RPMI7951 (cell line): ENCODE results near the gene METRN. TPM values are rescaled to one million over a fixed set of nuclear protein-coding genes. Genes with fewer than 3 reads are reported as not detected.
"Not testable (repeated sequence)": the region's sequence is repeated elsewhere in the genome, so short reads cannot be mapped to it uniquely, and the experiment has no call there.

Experiments
- DNase-seq: peaks from one replicate; pipeline ENCODE4 v3.0.0-alpha.2; 2012; ENCODE audit warnings: low read depth
- total RNA-seq: library from RNA; depleted of rRNA; stranded (reverse); fragments of >200 nt; shearing (Covaris generic); gene quantifications from 2 replicates; pipeline ENCODE4 v1.2.3, GENCODE V29; 2014

Gene METRN
- total RNA-seq, 1 experiment from 2014 or later: 39.2 TPM

DNA sequence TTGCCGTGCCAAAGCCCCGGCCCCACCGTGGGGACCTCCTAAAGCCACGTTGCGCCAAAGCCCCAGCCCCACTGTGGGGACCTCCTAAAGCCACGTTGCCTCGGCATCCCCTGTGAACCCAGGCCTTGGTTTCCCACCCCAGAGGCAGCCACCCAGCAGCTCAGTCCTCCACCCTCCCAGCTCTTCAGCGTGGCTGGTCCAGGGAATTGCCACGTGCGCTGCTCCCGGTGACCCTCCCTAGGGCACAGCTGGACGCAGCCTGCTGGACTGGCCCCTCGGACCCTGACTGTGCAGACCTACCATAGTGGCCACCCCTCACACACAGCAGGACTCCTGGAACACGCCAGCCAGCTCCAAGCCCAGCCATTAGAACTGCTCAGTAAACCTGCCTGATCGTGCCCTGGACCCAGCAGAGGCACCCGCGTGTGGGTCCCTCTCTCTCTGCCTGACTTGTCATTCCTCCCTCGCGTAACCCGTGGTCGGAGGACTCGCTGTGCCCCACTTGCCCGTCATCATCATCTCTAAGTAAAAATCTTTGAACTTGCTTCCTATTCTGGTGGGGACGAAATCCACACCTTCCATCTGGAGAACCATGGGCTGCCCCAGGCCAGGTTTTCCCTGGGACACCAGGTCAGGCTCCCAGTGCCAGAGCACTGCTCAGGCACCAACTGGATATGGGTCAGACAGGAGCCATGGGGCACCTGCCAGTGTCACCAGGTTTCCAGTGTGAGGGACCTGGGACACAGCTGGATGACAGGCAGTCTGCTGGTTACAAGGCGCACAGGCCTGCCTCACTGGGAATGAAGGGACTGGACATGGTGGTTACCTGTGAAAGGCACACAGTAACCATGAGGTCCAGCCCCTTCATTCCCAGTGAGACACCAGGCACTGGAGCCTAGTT is 20.3 kb downstream of the METRN start:
- DNase-seq: no peak

DNA sequence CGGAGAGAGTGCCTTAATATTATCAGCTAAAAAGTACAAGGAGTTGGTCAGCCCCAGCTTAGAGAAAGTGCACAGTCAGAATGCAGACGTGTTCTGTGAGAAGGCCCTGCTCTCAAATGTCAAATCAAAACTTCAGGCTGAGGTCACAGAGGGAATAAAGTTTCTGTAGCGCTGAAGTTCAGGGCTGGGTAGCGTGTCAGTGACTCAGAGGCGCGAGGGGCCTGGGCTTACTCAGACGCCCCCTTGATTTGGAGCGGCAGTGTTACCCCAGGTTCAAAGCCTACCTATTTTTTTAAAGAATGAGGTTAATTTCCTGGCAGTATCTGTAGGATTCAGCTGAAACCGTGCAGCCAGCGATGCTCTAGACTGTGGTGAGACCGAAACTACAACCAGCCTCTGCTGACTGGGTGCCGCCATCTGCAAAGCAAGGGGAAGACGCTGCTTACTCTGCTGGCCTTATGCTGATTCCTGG is 21.1 kb downstream of the METRN start:
- DNase-seq: no peak

DNA sequence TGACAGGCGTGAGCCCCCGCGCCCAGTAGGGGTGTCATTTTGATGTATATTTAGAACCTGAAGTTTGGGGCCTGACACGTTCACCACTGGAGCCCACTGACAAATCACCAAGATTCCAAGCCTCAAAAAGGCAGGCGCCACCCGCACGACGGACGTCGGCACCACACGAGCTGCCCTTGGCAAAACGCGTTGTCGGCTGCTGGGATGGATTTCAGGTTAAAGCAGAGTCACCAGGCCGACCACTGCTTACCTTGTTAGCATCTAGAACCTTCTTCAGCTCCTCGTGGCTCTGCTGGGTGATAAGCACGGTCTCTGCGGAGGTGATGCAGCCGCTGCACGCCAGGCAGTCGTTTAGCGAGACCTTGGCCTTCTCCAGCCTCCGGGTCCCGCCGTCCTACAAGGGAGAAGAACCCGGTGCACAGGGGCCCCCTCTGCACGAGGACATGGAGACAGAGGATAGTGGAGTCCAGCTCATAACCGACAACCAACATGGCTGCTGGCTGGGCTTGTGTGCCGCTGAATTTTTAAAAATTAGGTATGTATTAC is 22.1 kb downstream of the METRN start:
- DNase-seq: no peak

DNA sequence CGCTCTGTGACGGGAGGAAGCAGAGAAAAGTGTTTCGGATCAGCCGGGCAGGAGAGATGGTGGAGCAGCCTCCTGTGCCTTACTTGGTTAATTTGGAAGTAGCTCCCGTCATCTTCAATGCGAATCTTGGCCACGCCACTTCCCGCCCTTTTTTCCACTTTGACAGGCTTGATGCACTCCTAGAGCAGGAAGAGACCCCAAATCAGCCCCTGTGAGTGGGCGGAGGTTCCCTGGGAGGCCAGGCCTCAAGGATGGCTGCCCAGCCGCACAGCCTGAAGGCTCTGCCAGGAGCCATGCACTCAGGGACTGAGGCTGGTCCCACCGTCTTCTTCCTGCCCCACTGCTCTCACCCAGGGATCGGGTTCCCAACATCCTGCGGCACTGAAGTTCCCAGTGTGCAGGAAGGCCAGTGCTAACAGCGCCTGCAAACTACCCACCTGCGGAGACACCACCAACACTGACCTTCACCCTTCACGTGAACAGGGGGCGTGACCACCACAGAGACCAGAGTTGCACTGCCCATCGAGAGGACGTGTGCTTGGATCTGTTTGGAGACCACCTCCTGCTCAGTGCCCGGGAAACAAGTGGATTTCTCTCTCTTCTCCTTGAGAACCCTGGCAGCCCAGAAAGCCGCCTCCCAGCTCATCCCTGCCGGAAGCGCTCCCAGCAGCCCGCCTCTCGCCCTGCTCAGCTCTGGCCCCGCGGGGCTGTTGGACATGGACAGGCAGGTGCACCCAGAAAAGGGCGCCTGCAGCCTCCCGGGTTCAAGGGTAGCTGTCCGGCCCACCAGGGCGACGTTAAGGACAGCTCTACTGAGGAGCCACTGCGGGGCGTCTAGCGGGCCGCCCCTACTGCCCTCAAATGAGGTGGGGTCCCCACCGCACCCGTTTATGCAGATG is 24.9 kb downstream of the METRN start:
- DNase-seq: no peak

DNA sequence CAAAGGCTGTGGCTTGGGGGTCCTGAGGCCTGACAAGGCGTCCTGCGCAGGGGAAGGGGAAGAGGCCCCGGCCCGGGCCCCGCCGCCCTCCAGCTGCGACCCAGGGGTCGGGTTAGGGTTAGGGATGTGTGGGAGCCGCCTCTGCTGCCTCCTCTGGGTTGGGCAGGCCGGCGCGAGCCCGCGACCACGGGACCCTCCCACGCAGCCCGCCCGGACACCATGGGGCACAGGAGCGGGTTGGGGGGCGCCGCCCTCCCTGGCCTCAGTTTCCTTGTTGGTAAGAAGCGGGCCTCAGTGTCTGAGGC is 25.5 kb downstream of the METRN start:
- DNase-seq: no peak

DNA sequence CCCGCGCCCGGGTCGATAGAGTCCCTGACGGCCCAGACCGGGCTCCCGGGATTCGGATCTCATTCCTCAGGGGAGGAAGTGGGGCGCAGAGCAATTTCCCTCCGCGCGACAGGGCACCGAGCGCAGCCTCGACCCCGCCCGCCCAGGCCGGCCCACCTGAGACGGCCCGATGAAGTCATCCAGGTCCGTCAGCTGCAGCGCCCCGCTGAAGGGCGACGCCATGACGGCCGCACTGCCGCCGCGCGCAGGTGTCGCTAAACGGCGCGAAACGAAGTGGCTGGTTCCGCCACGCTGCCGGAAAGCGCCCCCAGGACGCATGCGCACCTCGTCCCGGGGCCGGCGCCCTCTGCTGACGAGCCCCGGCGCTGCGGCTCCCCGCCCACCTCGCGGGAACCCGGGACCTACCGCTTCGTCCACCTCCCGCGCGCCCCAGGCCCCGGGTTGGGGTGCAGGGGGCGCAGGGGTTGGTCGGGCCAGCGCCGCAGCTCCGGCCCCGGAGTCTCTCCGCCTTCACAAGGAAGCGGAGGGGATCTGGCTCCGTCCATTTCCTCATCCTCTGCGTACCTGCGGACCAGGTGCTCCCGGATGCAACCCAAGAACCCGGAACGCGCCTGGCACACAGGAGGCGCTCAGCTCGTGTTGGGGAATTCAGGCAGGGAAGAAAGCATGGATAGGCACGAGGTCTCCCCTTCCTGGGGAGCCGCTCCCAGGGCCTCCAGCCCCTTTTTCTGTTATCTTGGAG is 26.0 kb downstream of the METRN start, which contains the start of gene CIAO3:
Gene CIAO3 (minus strand): TSS at position 234 of the 742 bp plus-strand sequence. CDS start 12 bp downstream, at position 222.
- peak; percentile 82 for DNase-seq

DNA sequence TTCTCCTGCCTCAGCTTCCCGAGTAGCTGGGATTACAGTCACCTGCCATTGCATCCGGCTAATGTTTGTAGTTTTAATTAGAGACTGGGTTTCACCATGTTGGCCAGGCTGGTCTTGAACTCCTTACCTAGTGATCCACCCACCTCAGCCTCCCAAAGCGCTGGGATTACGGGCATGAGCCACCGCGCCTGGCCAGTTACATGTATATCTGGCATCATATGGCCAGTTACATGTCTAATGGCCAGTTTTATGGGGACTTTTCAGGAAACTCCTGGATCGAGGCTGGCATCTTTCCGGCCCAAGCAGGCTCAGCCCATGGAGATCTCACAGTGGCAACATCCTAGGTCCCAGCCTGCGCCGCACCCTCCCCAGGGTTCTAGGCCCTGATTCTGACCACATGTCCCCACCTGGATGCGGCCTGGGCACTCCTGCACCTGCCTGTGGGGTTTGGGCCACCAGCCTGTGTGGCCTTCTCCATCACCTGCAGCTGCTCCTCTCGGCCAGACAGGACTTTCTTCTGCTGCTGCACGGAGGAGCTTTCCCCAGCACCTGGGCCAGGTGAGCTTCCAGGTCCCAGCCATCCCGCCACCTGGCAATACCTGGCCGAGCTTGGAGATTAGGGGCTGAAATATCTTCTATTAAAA is 27.2 kb downstream of the METRN start:
- no peak for DNase-seq

DNA sequence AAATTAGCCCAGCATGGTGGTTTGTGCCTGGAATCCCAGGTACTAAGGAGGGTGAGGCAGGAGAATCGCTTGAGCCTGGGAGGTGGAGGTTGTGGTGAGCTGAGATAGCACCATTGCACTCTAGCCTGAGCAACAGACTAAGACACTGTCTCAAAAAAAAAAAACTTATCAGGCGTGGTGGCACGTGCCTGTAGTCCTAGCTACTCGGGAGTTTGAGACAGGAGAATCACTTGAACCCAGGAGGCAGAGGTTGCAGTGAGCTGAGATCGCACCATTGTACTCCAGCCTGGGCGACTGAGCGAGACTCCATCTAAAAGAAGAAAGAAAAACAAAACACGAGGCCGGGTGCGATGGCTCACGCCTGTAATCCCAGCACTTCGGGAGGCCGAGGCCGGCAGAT is 28.0 kb downstream of the METRN start:
- not testable (repeated sequence) for DNase-seq

DNA sequence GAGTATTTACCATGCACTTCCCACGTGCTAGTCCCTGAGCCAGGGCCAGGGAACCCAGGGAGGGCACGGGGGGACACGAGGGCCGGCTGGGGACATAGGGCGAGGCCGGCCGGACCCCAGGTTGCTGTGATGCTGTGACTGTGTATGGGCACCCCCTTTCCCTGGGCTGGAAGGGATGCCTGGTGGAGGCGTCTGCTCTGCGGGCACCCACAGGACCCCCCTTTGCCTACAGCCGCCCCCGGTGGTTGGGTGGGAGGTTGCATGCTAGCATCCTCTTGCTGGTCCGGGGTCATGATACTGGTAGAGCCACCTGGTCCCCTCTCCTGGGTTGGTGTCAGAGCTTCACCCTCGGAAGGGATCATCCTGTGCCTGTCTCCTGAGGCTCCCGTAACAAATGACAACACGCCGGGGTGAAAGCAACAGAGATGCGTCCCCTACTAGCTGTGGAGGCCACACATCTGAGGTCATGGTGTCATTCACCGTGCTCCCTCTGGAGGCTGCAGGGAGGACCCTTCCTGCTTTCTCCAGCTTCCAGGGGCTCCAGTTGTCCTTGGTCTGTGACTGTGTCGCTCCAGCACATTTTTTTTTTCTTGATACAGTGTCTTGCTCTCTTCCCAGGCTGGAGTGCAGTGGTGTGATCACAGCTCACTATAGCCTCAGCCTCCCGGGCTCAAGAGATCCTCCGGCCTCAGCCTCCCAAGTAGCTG is 29.0 kb downstream of the METRN start:
- DNase-seq: no peak

DNA sequence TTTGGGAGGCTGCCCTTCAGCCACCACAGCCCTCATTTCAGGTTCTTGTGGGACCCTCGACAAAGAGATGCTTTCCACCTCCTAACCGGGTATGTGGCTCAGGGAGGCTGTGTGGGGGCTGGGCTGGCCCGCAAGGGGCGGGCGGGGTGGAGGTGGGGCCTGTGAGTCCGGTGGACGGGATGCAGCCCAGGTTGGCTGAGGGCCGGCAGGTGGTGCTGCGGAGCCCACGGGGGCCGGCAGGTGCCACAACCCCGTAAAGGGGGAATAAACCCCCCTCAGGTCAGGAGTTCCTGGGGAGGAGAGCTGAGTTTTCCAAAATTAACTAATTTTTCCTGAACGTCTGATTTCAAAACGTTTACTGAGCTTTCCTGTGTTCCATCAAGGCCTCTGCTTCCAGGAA is 30.8 kb downstream of the METRN start:
- no peak for DNase-seq

DNA sequence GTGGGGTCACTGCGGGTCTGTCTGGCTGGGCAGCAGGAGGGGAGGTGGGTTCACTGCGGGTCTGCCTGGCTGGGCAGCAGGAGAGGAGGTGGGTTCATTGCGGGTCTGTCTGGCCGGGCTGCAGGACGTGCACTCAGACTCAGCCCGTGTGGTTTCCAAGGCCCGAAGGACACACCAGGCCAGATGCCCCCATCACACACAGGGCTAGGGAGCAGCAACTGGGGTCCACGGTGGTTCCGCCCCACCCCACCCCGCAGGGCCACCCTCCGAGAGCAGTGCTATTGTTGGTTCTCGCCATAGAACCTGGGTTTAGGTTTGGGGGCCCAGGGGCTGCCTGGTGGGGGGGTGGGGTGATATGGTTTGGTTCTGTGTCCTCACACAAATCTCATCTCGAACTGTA is 31.7 kb downstream of the METRN start:
- DNase-seq: no peak

DNA sequence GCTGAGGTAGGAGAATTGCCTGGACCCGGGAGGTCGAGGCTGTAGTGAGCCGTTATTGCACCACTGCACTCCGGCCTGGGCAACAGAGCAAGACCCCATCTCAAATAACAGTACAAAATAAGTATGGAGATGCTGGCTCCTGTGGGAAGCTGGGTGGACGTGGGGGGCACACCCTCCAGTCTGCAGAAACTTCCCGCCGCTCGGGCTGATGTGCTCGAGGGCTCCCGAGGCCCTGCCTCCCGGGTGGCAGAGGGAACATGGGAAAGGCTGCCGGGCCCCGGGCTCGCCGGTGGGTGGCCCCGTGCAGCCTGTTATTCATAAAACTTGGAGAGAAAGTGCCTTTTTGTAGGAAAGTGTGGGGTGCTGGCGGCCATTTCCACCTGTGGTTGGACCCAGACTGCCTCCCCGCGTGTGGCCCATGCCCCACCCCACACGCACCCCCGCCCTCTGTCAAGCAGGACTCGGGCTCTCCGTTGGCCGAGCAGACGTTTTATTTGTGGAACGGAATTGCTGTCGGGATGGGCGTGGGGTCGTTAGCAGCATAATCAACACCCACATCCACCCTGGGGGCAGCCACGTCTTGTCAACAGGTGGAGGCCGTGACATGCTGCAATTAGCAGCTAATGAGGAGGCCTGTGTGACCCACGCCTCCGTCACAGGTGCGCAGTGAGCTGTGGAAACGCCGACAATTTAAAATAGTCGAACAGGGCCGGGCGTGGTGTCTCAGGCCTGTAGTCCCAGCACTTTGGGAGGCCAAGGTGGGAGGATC is 33.2 kb downstream of the METRN start:
- DNase-seq: no peak

DNA sequence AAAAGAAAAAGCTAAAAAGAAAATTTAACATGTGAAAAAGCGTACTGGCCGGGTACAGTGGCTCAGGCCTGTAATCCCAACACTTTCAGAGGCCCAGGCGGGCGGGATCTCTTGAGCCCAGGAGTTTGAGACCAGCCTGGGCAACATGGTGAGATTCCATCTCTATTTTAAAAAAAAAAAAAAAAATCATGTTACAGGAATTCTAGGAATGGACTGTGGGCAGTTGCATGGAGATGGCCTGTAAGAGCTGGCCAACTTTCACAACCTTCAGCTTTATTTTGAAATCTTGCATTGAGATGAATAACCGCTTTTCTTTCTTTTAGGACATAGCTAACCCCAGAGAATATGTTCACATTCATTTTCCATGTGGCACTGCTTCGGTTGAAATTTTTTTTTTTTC is 34.1 kb downstream of the METRN start:
- DNase-seq: no peak

DNA sequence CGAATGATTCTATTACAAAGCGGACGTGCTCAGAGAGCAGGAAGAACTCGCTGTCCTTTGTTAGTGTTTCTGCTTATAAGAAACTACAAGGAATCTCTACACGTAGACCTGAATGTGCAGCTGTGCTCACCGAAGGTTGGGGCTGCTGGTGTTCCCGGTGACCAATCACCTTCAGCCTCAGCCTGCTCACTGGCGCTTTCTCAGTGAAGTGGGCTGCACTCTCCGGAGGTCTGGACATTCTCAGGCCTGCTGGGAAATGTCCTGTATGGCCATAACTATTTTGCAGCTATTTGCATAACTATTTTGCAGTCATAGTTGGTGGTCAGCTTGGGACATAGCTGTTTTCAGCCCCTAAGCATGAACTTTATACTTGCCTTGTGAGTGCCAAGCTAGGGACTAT is 35.6 kb downstream of the METRN start:
- no peak for DNase-seq

DNA sequence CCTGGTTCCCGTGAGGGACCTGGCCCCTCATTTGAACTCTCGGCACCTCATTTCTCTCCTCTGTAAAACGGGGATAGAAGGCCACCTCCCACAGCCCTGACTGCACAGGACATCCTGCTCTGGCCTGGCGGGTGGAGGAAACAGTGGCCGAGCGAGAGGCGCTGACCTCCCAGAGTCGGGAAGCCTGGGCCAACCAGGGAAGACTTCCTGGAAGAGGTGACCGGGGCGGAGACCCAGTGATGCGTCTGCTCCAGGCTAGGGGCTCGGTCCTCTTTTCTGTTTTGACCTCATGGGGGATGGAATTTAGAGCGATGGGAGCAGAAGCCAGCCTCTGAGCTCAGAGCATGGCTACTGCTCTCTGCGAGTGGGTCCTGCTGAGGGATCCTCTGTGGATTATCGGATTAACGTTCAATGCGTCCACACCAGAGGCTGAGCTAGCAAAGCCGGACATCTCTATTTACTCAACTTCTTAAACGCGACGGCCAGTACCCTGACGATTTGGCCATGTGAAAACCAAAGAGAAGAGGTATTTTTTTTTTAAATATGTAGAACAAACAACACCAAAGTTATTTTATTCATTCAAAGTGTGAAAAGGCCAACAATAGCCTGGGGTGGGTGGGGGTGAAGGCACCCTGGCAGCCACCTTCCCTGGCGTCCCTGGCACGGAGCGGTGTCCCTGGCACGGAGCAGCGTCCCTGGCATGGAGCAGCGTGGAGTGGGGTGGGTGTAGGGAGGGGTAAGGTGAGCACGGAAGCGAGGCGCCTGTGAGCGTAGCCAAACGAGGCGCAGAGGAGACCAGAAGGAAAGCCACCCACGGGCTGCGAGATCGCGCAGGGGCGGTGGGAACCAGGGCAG is 36.5 kb downstream of the METRN start:
- no peak for DNase-seq

DNA sequence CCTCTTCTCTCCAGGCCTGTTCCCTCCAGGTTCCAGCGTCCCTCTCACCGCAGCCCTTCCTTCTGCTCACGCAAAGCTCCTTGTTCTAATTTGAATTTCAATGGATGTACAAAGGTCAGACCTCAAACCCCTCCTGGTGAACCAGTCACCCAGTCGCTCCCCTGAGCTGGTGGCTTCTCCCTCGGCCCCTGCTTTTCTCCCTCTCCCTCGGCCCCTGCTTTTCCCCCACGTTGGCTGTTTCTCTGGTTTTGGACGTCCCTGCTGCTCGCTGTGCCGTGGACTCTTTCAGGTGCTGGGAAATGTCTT is 37.0 kb downstream of the METRN start:
- DNase-seq: no peak

DNA sequence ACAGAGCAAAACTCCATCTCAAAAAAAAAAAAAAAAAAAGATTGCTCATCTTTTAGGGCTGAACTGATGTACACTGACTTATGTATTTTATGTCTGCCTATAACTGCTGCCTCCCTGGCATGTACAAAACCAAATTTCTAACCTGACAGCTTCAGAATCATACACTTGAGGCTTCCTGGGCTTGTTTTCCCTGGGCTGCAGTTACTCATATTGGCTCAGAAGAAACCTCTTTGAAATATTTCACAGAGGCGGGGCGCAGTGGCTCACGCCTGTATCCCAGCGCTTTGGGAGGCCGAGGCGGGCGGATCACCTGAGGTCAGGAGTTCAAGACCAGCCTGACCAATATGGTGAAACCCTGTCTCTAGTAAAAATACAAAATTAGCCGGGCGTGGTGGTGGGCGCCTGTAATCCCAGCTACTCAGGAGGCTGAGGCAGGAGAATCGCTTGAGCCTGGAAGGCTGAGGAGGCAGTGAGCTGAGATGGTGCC is 39.2 kb downstream of the METRN start:
- not testable (repeated sequence) for DNase-seq

DNA sequence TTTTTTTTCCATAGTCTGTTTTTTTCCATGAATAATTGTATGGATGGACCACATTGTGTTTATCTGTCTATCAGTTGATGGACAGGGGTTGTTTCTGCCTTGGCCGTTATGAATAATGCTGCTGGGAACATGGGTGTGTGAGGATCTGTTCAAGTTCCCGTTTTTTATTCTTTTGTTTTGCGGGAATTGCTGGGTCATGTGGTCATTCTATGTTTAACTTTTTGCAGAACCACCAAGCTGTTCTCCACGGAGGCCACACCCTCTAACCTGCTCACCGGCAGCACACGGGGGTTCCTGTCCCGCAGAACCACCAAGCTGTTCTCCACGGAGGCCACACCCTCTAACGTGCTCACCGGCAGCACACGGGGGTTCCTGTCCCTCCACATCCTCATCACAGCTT is 39.7 kb downstream of the METRN start:
- DNase-seq: no peak

DNA sequence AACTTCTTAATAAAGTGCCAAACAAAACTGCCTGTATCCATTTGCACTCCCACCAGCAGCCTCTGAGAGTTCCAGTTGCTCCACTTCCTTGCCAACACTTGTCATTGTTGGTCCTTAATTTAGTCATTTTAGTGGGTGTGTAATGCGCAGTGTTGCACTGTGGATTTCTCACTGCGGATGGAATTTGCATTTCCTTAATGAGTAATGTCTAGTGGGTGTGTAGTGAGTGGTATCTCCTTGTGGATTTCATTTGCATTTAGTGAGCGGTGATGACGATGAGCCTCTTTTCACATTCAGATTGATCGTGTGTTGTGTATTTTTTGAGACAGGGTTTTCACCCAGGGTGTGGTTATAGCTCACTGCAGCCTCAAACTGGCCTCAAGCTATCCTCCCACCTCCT is 41.5 kb downstream of the METRN start:
- DNase-seq: no peak
